Stomach (tissue), 9 donors: ENCODE results near the gene CDH1. TPM values are rescaled to one million over a fixed set of nuclear protein-coding genes. Genes with fewer than 3 reads are reported as not detected.

Experiments used
- DNase-seq, 2 donors: peaks; one replicate each; pipeline versions ENCODE4 v3.0.0 to v3.0.0-alpha.2; 2013 to 2019
- H3K27ac ChIP-seq, 5 donors: fragments of 200-600 bp in 4 of 5; sonication (generic) in 4 of 5; one replicate each; pipeline ENCODE4 v1.5.1; 2013 to 2019; ENCODE audit warnings: mild to moderate bottlenecking in 1 of 5, moderate library complexity in 1 of 5
- H3K27me3 ChIP-seq, 3 donors: fragments of 200-600 bp; sonication (generic); one replicate each; pipeline ENCODE4 v1.5.1; 2017 to 2019; ENCODE audit warnings: mixed run types in 1 of 3
- H3K36me3 ChIP-seq, 4 donors: fragments of 200-600 bp; sonication (generic); 1 replicate in 3 of 4; 2 replicates in 1 of 4; pipeline ENCODE4 v1.5.1; 2016 to 2019
- H3K4me1 ChIP-seq, 4 donors: fragments of 200-600 bp; sonication (generic); one replicate each; pipeline ENCODE4 v1.5.1; 2016 to 2019
- H3K4me3 ChIP-seq, 4 donors: fragments of 200-600 bp; sonication (generic) in 3 of 4; one replicate each; pipeline ENCODE4 v1.5.1; 2016 to 2019; ENCODE audit warnings: mild to moderate bottlenecking in 1 of 4
- H3K9me3 ChIP-seq, 4 donors: fragments of 200-600 bp; sonication (generic); one replicate each; pipeline ENCODE4 v1.5.1; 2016 to 2019
- EP300 ChIP-seq: sonication (generic); formaldehyde crosslinking; IDR thresholded peaks from one replicate; pipeline ENCODE4 v1.6.1; 2017; ENCODE audit warnings: antibody characterized with exemption
- POLR2A ChIP-seq, 4 donors: fragments of 450-650 bp; IDR thresholded peaks; one replicate each; pipeline ENCODE4 v1.6.1; 2016; ENCODE audit warnings: antibody characterized with exemption in 4 of 4, control low read depth in 2 of 4, mild to moderate bottlenecking in 1 of 4, moderate library complexity in 1 of 4
- POLR2AphosphoS5 ChIP-seq, 3 donors: sonication (generic); formaldehyde crosslinking; IDR thresholded peaks; one replicate each; pipeline ENCODE4 v1.6.1; 2016; ENCODE audit warnings: antibody characterized with exemption in 3 of 3
- WGBS, 5 donors: extraction: QIAGEN DNeasy Blood & Tissue Kit in 3 of 5; methylation state at CpG; one replicate each; pipeline versions ENCODE4 v1.1.5 to v1.1.7; 2013 to 2018; 5-methylcytosine and 5-hydroxymethylcytosine counted together
- intact Hi-C: fragments of 100-400 bp; cut with DNase I; formaldehyde crosslinking; loops from one replicate; pipeline ENCODE4 v1.15.1; 2023; ENCODE audit warnings: low total_unique reads
- polyA plus RNA-seq, 3 donors: library from polyadenylated mRNA; stranded (reverse); fragments of 200-250 nt; gene quantifications; one replicate each; pipeline ENCODE4 v1.2.3, GENCODE V29; 2013
- total RNA-seq, 5 donors: library from RNA; depleted of rRNA; stranded (reverse); fragments of >200 nt; gene quantifications; one replicate each; pipeline versions ENCODE4 v1.1.0 to v1.2.3, GENCODE V29; 2014 to 2016
- TF ChIP-seq, protein P1 (sequence below), 7 experiments: fragments of 450-650 bp in 4 of 7; fragments of 200-600 bp in 3 of 7; sonication (generic) in 3 of 7; IDR thresholded peaks; one replicate each; pipeline ENCODE4 v1.5.1; 2016 to 2019; ENCODE audit warnings: antibody characterized with exemption in 7 of 7, control low read depth in 2 of 7, mild to moderate bottlenecking in 1 of 7
- donor health status: healthy with polysubstance abuse.
- donor health status: Bipolar disorder and iron deficiency.
- donor health status: healthy.

CDH1 gene
- total and polyA plus RNA-seq, 8 donors, result 15.0 to 567 (median 132) TPM

DNA sequence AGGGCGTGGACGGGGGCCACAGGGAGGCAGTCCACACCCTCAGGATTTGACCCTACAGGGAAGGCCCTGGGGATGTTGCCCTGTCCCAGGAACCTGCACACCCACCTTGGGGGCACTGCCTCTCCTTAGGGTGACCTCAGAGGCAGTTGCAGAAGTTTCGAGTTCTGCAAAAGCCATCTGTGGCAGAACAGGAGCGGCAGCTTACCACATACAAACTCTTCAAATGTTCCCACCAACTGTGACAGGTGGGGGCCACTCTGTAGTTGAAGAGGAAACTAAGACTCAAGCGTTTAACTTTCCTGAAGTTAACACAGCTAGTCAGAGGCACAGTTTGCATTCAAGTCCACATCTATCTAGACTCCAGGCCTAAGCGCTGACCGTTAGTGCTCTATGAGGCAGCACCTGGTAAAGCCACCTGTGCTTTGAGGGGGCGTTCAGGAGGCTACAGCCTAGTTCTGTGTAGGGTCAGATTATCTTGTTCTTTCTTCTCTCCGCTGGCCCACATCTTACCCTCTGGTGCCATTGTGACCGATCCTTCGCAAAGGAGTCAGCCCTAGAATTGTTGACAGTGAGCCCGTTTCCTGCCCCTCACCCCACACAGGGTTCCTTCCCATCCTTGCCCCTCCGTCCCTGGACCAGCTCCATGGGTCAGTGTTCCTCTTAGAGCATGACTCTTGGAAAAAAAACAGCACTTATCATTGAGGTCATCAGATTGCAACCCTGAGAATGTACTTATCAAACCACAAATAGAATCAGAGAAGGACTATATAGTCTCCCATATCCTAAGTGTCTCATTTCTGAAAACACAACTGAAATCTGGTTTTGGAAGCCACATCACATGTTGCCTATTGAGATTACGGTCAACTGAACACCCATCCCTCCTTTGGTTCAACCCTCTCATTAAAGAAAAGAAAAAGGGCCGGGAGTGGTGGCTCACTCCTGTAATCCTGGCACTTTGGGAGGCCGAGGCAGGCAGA lies 45.4 kb downstream of the CDH1 start:
- peak overlapping the region; percentile 43 to 91 (median 57) for H3K27ac ChIP-seq

DNA sequence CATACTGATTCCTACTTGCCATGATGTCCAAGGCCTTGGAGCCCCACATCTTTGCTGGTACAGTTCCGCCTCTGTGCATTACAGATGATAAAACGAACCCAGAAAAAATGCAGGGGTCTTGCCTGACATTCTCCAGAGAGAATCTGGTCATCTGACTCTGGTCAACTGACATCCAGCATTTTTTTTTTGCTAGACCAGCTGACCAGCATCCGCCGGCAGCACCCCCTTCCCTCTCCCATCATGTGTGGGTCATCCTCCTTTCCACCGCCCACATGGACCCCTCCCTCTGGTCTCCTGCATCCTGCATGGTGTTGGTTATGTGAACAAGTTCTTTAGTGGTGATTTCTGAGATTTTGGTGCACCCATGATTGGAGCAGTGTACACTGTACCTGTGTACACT lies 47.1 kb downstream of the CDH1 start:
- intact Hi-C loops, result no loop called here
- H3K4me1 ChIP-seq, result peaks cover 46 to 82% (median 54%) of the 10 kb centered on the region in 4 donors

More for the DNA sequence above, 45.4 kb downstream of the CDH1 start:
- 71 to 83% (median 77%) methylated on average over 12 to 16 of the region's 16 CpGs for WGBS, 5 donors
- Histone ChIP-seq H3K9me3 (no peaks in the 10 kb centered on the region), H3K4me1 (peaks cover 61 to 91% (median 69%) of the 10 kb centered on the region in 4 donors), H3K36me3 (no peaks in the 10 kb centered on the region), H3K4me3 (no peak overlapping the region), H3K27me3 (no peaks in the 10 kb centered on the region)
- intact Hi-C loops, result no loop called here
- peak in 1 of 2 donors; percentile 40 for DNase-seq
- TF ChIP-seq POLR2A (IDR thresholded peaks at IDR 0.05) (no peak), EP300 (no peak), POLR2AphosphoS5 (IDR thresholded peaks at IDR 0.05) (no peak)
- TF ChIP-seq, protein P1, sequence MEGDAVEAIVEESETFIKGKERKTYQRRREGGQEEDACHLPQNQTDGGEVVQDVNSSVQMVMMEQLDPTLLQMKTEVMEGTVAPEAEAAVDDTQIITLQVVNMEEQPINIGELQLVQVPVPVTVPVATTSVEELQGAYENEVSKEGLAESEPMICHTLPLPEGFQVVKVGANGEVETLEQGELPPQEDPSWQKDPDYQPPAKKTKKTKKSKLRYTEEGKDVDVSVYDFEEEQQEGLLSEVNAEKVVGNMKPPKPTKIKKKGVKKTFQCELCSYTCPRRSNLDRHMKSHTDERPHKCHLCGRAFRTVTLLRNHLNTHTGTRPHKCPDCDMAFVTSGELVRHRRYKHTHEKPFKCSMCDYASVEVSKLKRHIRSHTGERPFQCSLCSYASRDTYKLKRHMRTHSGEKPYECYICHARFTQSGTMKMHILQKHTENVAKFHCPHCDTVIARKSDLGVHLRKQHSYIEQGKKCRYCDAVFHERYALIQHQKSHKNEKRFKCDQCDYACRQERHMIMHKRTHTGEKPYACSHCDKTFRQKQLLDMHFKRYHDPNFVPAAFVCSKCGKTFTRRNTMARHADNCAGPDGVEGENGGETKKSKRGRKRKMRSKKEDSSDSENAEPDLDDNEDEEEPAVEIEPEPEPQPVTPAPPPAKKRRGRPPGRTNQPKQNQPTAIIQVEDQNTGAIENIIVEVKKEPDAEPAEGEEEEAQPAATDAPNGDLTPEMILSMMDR (IDR thresholded peaks at IDR 0.05), result no peak

DNA sequence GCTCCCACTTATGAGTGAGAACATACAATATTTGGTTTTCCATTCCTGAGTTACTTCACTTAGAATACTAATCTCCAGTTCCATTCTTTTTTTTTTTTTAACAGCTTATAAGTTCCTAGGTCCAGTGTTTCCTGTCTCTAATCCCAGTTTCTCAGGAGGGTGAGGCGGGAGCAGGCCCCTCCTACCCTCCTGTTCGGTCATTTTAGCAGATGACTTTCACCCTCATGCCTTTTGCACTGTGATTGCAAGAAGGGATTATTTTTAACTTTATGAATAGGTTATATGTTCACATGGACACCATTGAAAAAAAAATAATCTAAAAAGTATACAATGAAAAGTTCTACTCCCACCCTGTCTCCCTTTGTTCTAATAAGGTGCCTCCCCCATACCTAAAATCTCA lies 47.6 kb downstream of the CDH1 start:
- Histone ChIP-seq H3K27me3 (no peaks in the 10 kb centered on the region), H3K9me3 (no peaks in the 10 kb centered on the region), H3K4me1 (peaks cover 45 to 82% (median 54%) of the 10 kb centered on the region in 4 donors), H3K4me3 (no peak overlapping the region), H3K27ac (peak overlapping the region in 2 of 5 donors; percentile 39 to 50), H3K36me3 (no peaks in the 10 kb centered on the region)
- DNase-seq, result no peak
- WGBS, 5 donors, result 39 to 78% (median 58%) methylated on average over 2 of the region's 2 CpGs
- intact Hi-C loops, result no loop called here
- TF ChIP-seq POLR2AphosphoS5 (IDR thresholded peaks at IDR 0.05), result no peak
- TF ChIP-seq POLR2A (IDR thresholded peaks at IDR 0.05), result no peak
- TF ChIP-seq, protein P1 (IDR thresholded peaks at IDR 0.05), result no peak

More for the DNA sequence above, 47.1 kb downstream of the CDH1 start:
- no peaks in the 10 kb centered on the region for H3K27me3 ChIP-seq
- no peak overlapping the region for H3K4me3 ChIP-seq
- H3K9me3 ChIP-seq, result no peaks in the 10 kb centered on the region
- no peaks in the 10 kb centered on the region for H3K36me3 ChIP-seq
- TF ChIP-seq POLR2AphosphoS5 (IDR thresholded peaks at IDR 0.05), result no peak
- no peak for TF ChIP-seq POLR2A (IDR thresholded peaks at IDR 0.05)
- TF ChIP-seq, protein P1 (IDR thresholded peaks at IDR 0.05), result no peak
- DNase-seq, result no peak
- 84 to 96% (median 87%) methylated on average over 5 of the region's 5 CpGs for WGBS, 5 donors
- H3K27ac ChIP-seq, result peak overlapping the region in 1 of 5 donors; percentile 39

DNA sequence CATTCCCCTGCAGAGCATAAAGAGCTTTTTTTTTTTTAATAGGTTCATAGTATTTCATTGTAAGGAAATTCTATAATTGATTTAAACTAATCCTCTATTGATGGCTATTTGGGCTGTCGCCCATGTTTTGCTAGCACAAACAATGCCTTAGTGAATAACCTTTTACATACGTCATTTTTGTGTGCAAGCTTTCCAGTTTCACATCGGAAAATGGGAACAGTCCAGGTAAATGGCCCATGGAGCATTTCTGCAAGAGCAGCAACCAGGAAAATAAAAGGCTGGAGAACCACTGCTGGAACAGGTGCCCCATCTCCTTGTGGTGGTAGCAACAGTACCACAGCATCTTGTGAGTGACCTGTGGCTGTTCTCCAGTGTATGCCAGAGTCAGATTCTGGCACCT lies 48.6 kb downstream of the CDH1 start:
- Histone ChIP-seq H3K36me3 (no peaks in the 10 kb centered on the region), H3K27ac (peak overlapping the region in 3 of 5 donors; percentile 4 to 50 (median 25)), H3K4me3 (no peak overlapping the region), H3K27me3 (no peaks in the 10 kb centered on the region), H3K9me3 (no peaks in the 10 kb centered on the region), H3K4me1 (peaks cover 43 to 81% (median 54%) of the 10 kb centered on the region in 4 donors)
- TF ChIP-seq POLR2A (IDR thresholded peaks at IDR 0.05) (no peak), POLR2AphosphoS5 (IDR thresholded peaks at IDR 0.05) (no peak), EP300 (no peak)
- TF ChIP-seq, protein P1 (IDR thresholded peaks at IDR 0.05), result no peak
- intact Hi-C loops, result no loop called here
- WGBS, 5 donors, result 35 to 67% (median 47%) methylated on average over 3 of the region's 3 CpGs
- no peak for DNase-seq
